Osteocyte (in vitro differentiated cells): ENCODE measurements around the gene MAEA. TPM values are rescaled to one million over a fixed set of nuclear protein-coding genes. Genes with fewer than 3 reads are reported as not detected.

Experiments
- DNase-seq: peaks from one replicate; pipeline ENCODE4 v3.0.0; 2021; ENCODE audit warnings: mixed read lengths; ENCODE audit not compliant: unreplicated experiment; ENCODE audit errors: extremely low spot score
- H3K27ac Mint-ChIP-seq: one replicate; pipeline ENCODE4 v1.8.0; 2021; ENCODE audit warnings: mild to moderate bottlenecking, mixed read lengths; ENCODE audit not compliant: unreplicated experiment
- H3K27me3 Mint-ChIP-seq: one replicate; pipeline ENCODE4 v1.8.0; 2021; ENCODE audit warnings: mixed read lengths; ENCODE audit not compliant: unreplicated experiment
- H3K36me3 Mint-ChIP-seq: one replicate; pipeline ENCODE4 v1.8.0; 2021; ENCODE audit warnings: mixed read lengths; ENCODE audit not compliant: unreplicated experiment
- H3K4me1 Mint-ChIP-seq: one replicate; pipeline ENCODE4 v1.8.0; 2021; ENCODE audit warnings: mixed read lengths; ENCODE audit not compliant: unreplicated experiment
- H3K4me3 Mint-ChIP-seq: one replicate; pipeline ENCODE4 v1.8.0; 2021; ENCODE audit warnings: mild to moderate bottlenecking, moderate library complexity, mixed read lengths; ENCODE audit not compliant: unreplicated experiment
- H3K9me3 Mint-ChIP-seq: one replicate; pipeline ENCODE4 v1.8.0; 2021; ENCODE audit warnings: mixed read lengths; ENCODE audit not compliant: unreplicated experiment
- total RNA-seq: library from RNA; stranded (reverse); gene quantifications from 2 replicates; pipeline ENCODE4 v1.2.1, GENCODE V29; 2021
- TF ChIP-seq, protein P1 (sequence below): fragments of 200-600 bp; sonication (generic); IDR thresholded peaks from 2 replicates; pipeline ENCODE4 v1.5.0; 2021; ENCODE audit warnings: antibody characterized with exemption, mild to moderate bottlenecking, moderate library complexity

Gene MAEA
- total RNA-seq, 1 donor from 2014 or later = 62.9 TPM

- TF ChIP-seq, protein P1, sequence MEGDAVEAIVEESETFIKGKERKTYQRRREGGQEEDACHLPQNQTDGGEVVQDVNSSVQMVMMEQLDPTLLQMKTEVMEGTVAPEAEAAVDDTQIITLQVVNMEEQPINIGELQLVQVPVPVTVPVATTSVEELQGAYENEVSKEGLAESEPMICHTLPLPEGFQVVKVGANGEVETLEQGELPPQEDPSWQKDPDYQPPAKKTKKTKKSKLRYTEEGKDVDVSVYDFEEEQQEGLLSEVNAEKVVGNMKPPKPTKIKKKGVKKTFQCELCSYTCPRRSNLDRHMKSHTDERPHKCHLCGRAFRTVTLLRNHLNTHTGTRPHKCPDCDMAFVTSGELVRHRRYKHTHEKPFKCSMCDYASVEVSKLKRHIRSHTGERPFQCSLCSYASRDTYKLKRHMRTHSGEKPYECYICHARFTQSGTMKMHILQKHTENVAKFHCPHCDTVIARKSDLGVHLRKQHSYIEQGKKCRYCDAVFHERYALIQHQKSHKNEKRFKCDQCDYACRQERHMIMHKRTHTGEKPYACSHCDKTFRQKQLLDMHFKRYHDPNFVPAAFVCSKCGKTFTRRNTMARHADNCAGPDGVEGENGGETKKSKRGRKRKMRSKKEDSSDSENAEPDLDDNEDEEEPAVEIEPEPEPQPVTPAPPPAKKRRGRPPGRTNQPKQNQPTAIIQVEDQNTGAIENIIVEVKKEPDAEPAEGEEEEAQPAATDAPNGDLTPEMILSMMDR = no peak
- no peak overlapping the region for H3K27ac Mint-ChIP-seq
- H3K4me1 Mint-ChIP-seq = peaks cover 17% of the 10 kb centered on the region
- H3K4me3 Mint-ChIP-seq = no peak overlapping the region
- no peak for DNase-seq
- H3K36me3 Mint-ChIP-seq = peaks cover 3% of the 10 kb centered on the region
- H3K9me3 Mint-ChIP-seq = no peaks in the 10 kb centered on the region
- no peaks in the 10 kb centered on the region for H3K27me3 Mint-ChIP-seq
Observed at GRCh38 chr4:1353186-1354055, 63.7 kb downstream of the MAEA start.

- Mint-ChIP-seq H3K4me3 (no peak overlapping the region), H3K27ac (no peak overlapping the region), H3K36me3 (peaks cover 9% of the 10 kb centered on the region), H3K4me1 (peaks cover 9% of the 10 kb centered on the region), H3K9me3 (no peaks in the 10 kb centered on the region), H3K27me3 (no peaks in the 10 kb centered on the region)
- TF ChIP-seq, protein P1 = no peak
- DNase-seq = no peak
Observed at GRCh38 chr4:1354136-1354982, 64.7 kb downstream of the MAEA start.

- H3K4me1 Mint-ChIP-seq = peaks cover 6% of the 10 kb centered on the region
- no peaks in the 10 kb centered on the region for H3K9me3 Mint-ChIP-seq
- peaks cover 11% of the 10 kb centered on the region for H3K36me3 Mint-ChIP-seq
- TF ChIP-seq, protein P1 = no peak
- DNase-seq = no peak
- no peaks in the 10 kb centered on the region for H3K27me3 Mint-ChIP-seq
- no peak overlapping the region for H3K4me3 Mint-ChIP-seq
- no peak overlapping the region for H3K27ac Mint-ChIP-seq
Observed at GRCh38 chr4:1354983-1355275, 65.2 kb downstream of the MAEA start.

DNA sequence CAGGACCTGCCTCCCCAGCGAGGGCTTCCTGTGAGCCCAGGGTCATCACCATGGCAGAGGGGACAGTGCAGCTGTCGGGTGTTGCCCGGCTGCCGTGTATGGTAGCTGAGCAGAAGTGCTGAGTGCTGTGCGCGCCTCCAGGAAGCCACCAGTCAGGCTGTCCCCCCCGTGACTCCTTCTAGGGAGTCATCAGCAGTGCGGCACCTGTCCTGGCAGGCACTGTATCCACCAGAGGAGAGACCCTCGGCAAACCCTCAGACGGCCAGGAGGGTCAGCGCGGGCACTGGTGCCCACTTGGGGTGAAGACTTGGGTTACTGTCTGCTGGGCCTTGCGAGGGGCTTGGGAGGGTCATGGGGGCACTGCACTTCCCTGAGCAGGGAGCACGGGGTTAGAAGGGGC is 65.7 kb downstream of the MAEA start:
- peaks cover 11% of the 10 kb centered on the region for H3K36me3 Mint-ChIP-seq
- TF ChIP-seq, protein P1 = no peak
- H3K4me1 Mint-ChIP-seq = peaks cover 7% of the 10 kb centered on the region
- no peak overlapping the region for H3K27ac Mint-ChIP-seq
- no peaks in the 10 kb centered on the region for H3K27me3 Mint-ChIP-seq
- no peak overlapping the region for H3K4me3 Mint-ChIP-seq
- H3K9me3 Mint-ChIP-seq = no peaks in the 10 kb centered on the region
- no peak for DNase-seq
